ENCODE measurements around the gene KRT6C.
"Not testable (repeated sequence)": the region's sequence is repeated elsewhere in the genome, so short reads cannot be mapped to it uniquely, and the experiment has no call there.

The KRT6C gene

GRCh38 chr12:52473768-52474167, at the start of gene KRT6C:
Gene KRT6C, minus strand, starts transcription at chr12:52473805. Its CDS starts 68 bp downstream, at chr12:52473737.
- DNase-seq (ENCODE audit: low spot score) = no peak

- peak; percentile 38 for DNase-seq (ENCODE audit: low spot score)
Measured at GRCh38 chr12:52522346-52523011, 48.9 kb upstream of the KRT6C start.

GRCh38 chr12:52521568-52522266, 48.1 kb upstream of the KRT6C start:
- no peak for DNase-seq (ENCODE audit: low spot score)

DNA sequence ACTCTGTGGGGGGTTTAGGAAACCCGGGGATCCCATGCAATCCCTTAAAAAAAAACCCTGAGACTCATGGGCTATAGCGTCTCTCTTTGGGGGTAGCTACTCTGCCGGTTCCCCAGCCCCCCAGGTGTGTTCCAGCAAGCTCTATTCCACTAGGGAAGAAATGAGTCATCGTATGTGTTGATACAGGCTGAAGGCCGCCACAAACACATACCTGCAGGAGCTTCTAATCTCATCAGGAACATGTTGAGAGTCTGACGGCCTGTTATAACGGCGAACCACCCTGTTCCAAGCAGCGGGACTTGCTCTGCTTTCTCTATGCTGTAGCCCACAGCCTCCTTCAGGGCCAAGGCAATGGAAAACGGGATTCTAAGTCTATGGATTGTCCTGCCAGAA, 47.6 kb upstream of the KRT6C start:
- DNase-seq (ENCODE audit: low spot score) = no peak

GRCh38 chr12:52519826-52520662, 46.4 kb upstream of the KRT6C start, which contains the start of gene KRT5:
Gene KRT5, minus strand, starts transcription at chr12:52520394. Its CDS starts 98 bp downstream, at chr12:52520296.
- no peak for DNase-seq (ENCODE audit: low spot score)

- DNase-seq (ENCODE audit: low spot score) = no peak
Measured at GRCh38 chr12:52519387-52519703, 45.7 kb upstream of the KRT6C start.

- DNase-seq (ENCODE audit: low spot score) = no peak
Measured at GRCh38 chr12:52518574-52519386, 45.2 kb upstream of the KRT6C start.

GRCh38 chr12:52517888-52518287, 44.3 kb upstream of the KRT6C start:
- no peak for DNase-seq (ENCODE audit: low spot score)

DNA sequence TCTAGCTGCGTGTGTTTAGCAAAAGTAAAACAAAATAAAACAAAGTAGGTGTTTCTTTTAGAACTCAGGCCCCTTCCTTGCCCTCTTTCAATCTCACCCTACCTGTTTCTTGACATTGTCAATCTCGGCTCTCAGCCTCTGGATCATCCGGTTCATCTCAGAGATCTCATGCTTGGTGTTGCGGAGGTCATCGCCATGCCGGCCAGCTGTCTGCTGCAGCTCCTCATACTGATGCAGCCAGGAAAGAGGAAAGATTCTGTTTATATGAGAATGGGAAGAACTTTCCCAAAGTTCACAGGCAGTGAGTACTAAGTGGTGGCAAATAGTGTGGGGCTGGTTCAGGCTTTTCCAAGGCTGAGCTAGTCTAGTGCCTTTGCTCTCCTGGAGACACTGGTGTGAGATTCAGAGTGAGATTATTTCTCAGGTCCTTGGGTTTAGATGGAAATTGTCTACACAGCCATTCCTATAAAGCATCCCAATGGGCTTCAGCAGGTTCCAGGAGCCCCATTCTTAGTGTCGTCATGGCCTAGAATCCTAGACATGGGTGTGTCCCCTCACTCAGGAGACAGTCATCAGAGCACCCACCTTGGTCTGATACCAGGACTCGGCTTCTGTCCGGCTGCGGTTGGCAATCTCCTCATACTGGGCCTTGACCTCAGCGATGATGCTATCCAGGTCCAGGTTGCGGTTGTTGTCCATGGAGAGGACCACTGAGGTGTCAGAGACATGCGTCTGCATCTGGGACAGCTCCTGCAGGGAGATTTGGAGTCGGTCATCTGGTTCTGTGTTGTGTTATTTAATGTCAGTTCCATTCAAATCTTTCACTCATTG, 43.6 kb upstream of the KRT6C start:
- DNase-seq (ENCODE audit: low spot score) = no peak

DNA sequence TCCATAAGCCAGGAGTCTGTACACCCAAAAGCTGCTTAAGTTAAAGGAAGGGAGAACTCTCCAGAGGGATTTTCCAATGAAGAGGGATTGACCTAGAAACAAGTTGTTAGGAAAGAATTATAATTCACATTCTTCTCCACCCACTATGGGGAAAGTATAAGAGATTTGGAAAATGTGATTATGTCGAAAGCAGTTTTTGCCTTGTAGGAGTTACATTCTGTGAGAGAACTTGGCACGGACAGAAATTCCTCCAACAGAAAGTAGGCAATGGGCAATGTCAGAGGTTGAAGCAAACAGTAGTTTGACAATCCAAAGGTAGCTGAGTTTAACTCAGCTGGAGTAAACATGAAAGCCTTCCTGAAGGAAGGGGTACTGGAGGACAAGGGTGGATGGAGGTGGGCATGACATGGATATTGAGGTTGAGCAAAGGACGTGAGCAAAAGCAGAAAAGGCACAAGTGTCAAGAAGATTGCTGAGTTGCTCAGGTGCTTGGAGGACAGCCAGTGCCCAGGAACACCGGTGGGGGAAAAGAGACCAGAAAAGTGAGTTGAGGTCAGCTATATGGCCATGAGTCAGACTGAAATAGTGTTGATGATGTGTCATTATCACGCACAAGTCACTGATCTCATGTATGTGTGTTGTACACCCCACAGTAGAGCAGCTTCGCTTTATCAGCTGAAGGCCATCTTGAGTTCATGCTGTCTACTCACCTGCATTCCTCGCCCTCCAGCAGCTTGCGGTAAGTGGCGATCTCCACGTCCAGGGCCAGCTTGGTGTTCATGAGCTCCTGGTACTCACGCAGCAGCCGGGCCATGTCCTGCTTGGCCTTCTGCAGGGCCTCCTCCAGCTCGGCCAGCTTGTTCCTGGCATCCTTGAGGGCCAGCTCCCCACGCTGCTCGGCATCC, 42.6 kb upstream of the KRT6C start:
- no peak for DNase-seq (ENCODE audit: low spot score)

GRCh38 chr12:52515319-52515646, 41.7 kb upstream of the KRT6C start:
- no peak for DNase-seq (ENCODE audit: low spot score)

GRCh38 chr12:52514471-52515318, 41.1 kb upstream of the KRT6C start:
- DNase-seq (ENCODE audit: low spot score) = no peak

DNA sequence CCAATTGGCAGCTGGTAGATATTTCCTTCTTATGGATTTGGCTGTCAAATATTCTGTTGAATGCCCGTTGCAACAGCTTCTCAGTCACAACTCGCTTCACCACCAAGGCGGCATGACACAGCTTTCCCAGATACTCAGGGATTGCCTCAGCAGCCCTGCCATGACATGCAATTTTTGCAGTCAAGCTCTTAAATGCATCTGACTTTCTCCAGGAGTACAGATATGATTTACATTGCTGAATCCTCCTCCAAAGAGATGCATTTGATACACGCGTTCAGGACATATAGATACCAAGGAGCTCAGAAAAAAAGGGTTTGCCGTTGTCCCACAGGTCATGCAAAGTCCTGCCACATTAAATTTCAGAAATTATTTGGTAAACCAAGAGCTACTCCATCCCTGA, 40.1 kb upstream of the KRT6C start:
- DNase-seq (ENCODE audit: low spot score) = no peak

DNA sequence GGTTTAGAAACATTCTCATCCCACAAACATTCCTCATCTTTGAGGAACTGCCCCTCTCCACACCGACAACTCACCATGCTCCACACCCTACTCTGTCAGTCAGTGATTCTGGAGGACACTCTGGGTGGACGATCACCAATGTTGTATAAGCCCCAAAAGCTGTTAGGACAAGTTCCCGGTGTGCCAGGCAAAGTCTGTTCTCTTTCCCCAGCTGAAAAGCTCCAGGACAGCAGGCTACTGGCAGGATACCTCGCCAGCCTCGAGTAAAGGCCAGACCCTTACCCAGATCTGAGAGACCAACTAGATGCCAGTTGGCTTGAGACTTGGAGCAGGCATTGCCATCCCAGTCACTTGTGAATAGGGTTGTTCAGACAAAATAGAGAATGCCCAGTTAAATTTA, 34.6 kb upstream of the KRT6C start:
- DNase-seq (ENCODE audit: low spot score) = no peak

- DNase-seq (ENCODE audit: low spot score) = no peak
Measured at GRCh38 chr12:52506858-52507715, 33.5 kb upstream of the KRT6C start.

- DNase-seq (ENCODE audit: low spot score) = no peak
Measured at GRCh38 chr12:52502877-52503276, 29.3 kb upstream of the KRT6C start.

DNA sequence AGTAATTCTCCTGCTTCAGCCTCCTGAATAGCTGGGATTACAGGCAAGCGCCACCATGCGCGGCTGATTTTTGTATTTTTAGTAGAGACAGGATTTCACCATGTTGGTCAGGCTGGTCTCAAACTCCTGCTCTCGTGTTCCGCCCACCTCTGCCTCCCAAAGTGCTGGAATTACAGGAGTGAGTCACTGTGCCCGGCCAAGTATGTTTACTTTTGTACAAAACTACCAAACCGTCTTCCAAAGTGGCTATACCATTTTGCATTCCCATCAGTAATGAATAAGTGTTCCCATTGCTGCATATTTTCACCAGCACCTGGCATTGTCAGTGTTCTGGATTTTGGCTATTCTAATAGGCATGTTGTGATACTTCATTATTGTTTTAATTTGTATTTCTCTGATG, 27.9 kb upstream of the KRT6C start:
- no peak for DNase-seq (ENCODE audit: low spot score)

GRCh38 chr12:52500574-52500973, 27.0 kb upstream of the KRT6C start:
- DNase-seq (ENCODE audit: low spot score) = not testable (repeated sequence)

All from Ammon's horn (tissue), 1 donor.